ENCODE data around the gene DENND5B.
A peak's percentile ranks its signal among the peaks of the same experiment; 100 is the strongest.

Gene DENND5B

DNA sequence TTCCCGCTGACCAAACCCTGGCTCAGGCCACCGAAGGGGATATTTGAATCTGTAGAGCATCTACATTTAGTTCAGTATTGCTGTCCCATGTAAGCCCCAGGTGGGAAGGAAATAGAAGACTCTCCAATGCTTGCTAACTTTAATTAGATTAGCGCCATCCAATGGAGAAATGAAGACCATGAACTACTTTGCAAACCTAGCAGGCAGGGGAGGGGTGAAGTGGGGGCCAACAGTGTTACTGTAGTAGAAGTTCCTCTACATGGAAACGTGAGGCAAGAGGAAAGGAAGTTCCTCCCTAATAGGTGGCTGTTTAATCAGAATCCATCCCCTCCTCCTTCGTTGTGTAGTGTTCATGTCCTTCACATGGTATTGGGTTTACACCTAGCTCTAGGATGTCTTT lies 9.3 kb upstream of the DENND5B start:
- peaks cover 15% of the 10 kb centered on the region for H3K4me1 Mint-ChIP-seq
- no peaks in the 10 kb centered on the region for H3K36me3 Mint-ChIP-seq (ENCODE audit: low read depth)
- TF ChIP-seq CTCF (IDR thresholded peaks at IDR 0.05): no peak
- no peak overlapping the region for H3K4me3 Mint-ChIP-seq
- DNase-seq: no peak
- H3K9me3 Mint-ChIP-seq: no peaks in the 10 kb centered on the region
- no peak overlapping the region for H3K27ac Mint-ChIP-seq
- H3K27me3 Mint-ChIP-seq (ENCODE audit: low read depth, poor library complexity): peaks cover 14% of the 10 kb centered on the region

- Mint-ChIP-seq H3K9me3 (no peaks in the 10 kb centered on the region), H3K4me1 (peaks cover 14% of the 10 kb centered on the region)
- TF ChIP-seq CTCF (IDR thresholded peaks at IDR 0.05): no peak
These were observed 8.1 kb upstream of the DENND5B start for GRCh38 chr12:31599053-31599452.

GRCh38 chr12:31597066-31597465 lies 6.1 kb upstream of the DENND5B start:
- Mint-ChIP-seq H3K27me3 (ENCODE audit: low read depth, poor library complexity) (peaks cover 10% of the 10 kb centered on the region), H3K9me3 (no peaks in the 10 kb centered on the region), H3K4me1 (peaks cover 20% of the 10 kb centered on the region), H3K27ac (no peak overlapping the region), H3K36me3 (ENCODE audit: low read depth) (no peaks in the 10 kb centered on the region), H3K4me3 (no peak overlapping the region)
- TF ChIP-seq CTCF (IDR thresholded peaks at IDR 0.05): no peak
- no peak for DNase-seq

More at GRCh38 chr12:31599053-31599452, 8.1 kb upstream of the DENND5B start:
- Mint-ChIP-seq H3K4me3 (no peak overlapping the region), H3K27me3 (ENCODE audit: low read depth, poor library complexity) (peaks cover 10% of the 10 kb centered on the region), H3K27ac (no peak overlapping the region), H3K36me3 (ENCODE audit: low read depth) (no peaks in the 10 kb centered on the region)
- no peak for DNase-seq

- Mint-ChIP-seq H3K4me1 (peaks cover 31% of the 10 kb centered on the region), H3K9me3 (no peaks in the 10 kb centered on the region), H3K4me3 (no peak overlapping the region), H3K27ac (no peak overlapping the region), H3K27me3 (ENCODE audit: low read depth, poor library complexity) (peaks cover 14% of the 10 kb centered on the region), H3K36me3 (ENCODE audit: low read depth) (no peaks in the 10 kb centered on the region)
- DNase-seq: peak; percentile 27
- TF ChIP-seq CTCF (IDR thresholded peaks at IDR 0.05): no peak
These were observed 3.7 kb upstream of the DENND5B start for GRCh38 chr12:31594681-31595080.

DNA sequence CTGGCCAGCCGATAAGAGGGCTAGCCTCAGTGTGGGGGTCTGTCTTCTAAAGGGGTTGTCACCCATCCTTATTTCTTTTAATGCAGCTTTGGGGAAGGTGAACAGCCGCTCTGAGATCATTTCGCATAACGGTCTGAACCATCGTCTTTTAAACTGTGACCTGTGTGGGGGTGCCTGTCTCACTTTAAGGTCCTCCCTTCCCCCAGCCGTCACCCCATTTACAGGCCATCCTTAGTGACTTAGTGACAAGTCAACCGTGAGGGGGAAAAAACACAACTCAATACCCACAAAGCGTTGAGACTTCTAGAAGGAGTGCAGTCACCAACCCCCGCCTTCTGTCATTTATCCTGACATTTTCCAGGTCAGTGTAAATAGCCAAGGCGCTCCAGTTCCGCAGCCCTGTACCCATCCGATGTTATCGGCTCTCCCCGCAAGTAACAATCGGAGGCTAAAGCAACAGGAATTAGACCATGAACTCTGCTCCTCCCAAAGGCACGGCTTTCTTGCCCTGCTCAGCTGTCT lies 505 bp upstream of the DENND5B start:
- Mint-ChIP-seq H3K36me3 (ENCODE audit: low read depth) (peaks cover 18% of the 10 kb centered on the region), H3K4me1 (peaks cover 60% of the 10 kb centered on the region), H3K27ac (peak overlapping the region; percentile 99), H3K9me3 (peaks cover 15% of the 10 kb centered on the region), H3K27me3 (ENCODE audit: low read depth, poor library complexity) (peaks cover 8% of the 10 kb centered on the region), H3K4me3 (peak overlapping the region; percentile 95)
- peak; percentile 27 for DNase-seq
- TF ChIP-seq CTCF (IDR thresholded peaks at IDR 0.05): no peak

- Mint-ChIP-seq H3K27ac (peak overlapping the region; percentile 90), H3K4me1 (peaks cover 69% of the 10 kb centered on the region), H3K27me3 (ENCODE audit: low read depth, poor library complexity) (peaks cover 7% of the 10 kb centered on the region), H3K4me3 (peak overlapping the region; percentile 94), H3K36me3 (ENCODE audit: low read depth) (peaks cover 18% of the 10 kb centered on the region), H3K9me3 (peaks cover 15% of the 10 kb centered on the region)
- TF ChIP-seq CTCF (IDR thresholded peaks at IDR 0.05): no peak
- DNase-seq: peak; percentile 72
These were observed 863 bp downstream of the DENND5B start for GRCh38 chr12:31589904-31590641.
